Endometrial microvascular endothelial cells (primary cell): ENCODE data around the gene NDUFS7. TPM values are rescaled to one million over a fixed set of nuclear protein-coding genes. Genes with fewer than 3 reads are reported as not detected.

ENCODE experiments used
- in situ Hi-C: cut with HindIII; loops from 2 replicates; pipeline ENCODE4 v1.10.0; 2017; ENCODE audit warnings: low sequenced_read_pairs, low pct_unique_long_range_greater_than_20kb; ENCODE audit errors: inconsistent ontology term
- total RNA-seq: library from RNA; depleted of rRNA; stranded (reverse); fragments of >200 nt; gene quantifications from one replicate; pipeline ENCODE4 v1.2.3, GENCODE V29; 2015; ENCODE audit errors: inconsistent ontology term

Gene NDUFS7
- total RNA-seq = 113 TPM

DNA sequence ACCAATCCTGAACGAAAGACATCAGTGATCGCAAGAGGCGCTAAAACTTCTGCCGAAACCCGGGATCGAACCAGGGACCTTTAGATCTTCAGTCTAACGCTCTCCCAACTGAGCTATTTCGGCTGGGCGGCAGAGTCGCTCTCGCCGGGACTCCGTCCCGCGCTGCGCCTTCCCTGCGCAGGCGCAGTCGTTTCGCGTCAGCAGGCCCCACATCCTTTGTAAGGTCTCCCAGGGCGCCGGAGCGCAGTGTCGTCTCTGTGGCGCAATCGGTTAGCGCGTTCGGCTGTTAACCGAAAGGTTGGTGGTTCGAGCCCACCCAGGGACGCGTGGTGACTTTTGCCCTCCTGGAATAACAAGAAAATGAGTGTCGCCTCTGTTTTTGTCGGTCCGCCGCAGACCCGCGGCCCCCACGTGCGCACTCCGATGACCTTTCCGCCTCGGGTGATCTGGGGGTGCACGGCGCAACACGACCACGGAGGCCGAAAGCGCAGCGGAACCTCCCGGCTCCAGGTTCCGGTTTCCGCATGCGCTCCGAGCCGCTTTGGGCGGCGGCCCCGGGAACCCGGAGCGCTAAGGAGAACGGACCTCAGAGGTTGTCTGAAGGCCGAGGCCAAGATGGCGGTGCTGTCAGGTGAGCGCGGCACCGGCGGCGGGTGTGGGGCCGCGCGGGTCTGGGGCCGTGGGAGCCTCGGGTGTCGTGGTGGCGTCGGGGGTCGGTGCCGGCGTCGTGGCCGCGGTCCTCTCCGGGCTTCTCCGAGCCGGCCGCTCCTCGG lies at the start of gene NDUFS7:
NDUFS7 (plus strand) TSS at position 596 of the 773 bp plus-strand sequence; CDS start at position 616, 20 bp downstream.
- in situ Hi-C loops = no loop called here

DNA sequence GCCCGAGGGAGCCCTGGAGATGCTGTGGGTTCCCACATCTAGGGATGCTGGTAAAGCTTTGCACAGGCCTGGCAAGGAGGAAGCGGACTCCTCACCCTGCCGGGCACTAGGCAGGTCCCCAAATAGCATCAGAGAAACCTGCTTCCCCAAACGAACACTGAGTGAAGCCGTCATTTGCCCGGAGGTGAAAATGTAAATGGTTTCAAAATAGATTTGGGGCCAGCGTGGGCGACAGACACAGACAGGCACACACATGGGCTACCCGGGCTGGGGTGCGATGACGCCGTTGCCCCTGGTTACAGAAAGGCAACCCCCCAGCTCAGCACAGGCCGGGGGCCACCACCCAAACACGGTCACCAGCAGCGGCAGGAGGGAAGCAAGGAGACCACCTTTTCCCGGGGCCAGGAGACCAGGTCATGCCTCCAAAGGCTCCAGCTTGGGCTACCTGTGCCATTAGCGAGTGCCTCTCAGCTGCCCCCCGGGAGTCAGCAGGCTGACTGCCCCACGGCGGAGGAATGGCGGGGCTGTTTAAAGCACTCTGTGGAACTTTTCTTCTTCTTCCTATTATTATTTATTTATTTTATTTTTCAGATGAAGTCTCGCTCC lies 47.5 kb upstream of the NDUFS7 start:
- in situ Hi-C loops = no loop called here

DNA sequence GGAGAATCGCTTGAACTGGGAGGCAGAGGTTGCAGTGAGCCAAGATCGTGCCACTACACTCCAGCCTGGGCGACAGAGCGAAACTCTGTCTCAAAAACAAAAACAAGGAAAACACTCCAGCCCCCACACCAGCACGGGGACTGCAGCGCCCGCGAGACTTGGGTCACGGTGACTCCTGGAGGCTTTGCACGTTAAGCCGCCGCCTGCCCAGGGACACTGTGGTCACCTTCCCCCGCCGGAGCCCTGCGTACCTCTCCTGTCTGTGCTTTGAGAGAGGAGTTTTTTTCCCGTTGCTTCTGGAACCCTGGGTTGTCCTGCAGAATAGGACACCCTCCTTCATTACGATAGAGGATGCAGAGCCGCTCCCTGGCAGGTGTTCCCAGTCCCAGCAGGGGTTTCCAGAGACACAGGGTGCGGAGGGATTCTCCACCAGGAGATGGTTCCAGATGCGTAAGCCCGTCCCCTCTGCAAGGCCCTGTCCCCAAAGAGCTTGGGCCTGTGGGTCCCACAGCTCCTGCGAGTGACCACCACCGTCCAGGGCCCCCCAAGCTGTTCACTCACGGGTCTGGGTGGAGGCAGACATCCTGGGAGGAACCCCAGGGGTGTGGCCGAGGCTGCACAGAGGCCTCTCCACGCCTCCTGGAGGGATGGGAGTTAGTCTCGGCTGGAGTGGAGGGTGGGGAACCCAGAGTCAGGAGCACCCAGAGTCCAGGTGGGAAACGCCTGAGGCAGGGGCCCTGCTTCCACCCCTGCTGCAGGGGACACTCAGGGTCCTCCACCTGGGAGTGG lies 42.8 kb upstream of the NDUFS7 start:
- in situ Hi-C loops = no loop called here

DNA sequence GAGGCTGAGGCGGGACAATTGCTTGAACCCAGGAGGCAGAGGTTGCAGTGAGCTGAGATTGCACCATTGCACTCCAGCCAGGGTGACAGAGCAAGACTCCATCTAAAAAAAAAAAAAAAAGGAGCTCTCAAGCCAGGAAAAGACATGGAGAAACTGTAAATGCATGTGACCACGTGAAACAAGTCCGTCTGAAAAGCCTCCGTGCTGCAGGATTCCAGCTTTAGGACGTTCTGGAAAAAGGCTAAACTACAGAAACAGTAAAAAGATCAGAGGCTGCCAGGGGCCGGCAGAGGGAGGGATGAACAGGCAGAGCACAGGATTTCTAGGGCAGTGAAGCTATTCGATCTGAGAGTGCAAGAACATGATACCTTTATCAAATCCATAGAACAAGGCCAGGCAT lies 40.7 kb upstream of the NDUFS7 start:
- in situ Hi-C loops = no loop called here

DNA sequence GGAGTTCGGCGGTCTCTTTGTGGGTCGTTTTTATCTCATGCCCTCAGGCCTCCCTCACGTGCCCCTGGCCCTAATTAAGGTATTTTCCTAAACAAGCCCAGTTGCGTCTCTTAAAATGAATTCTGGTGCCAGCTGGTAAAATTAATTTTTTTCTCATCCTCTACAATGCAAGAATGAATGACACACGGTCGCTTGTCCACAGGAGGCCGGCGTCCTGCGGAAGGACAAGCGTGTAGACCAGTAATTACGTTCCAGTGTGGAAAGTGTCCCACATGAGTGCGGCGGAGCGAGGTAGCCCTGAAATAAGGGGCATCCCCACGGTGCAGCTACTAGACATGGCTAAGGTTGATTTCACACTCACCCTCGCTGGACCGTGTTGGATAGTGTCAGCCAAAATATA lies 34.5 kb upstream of the NDUFS7 start:
- in situ Hi-C loops = no loop called here

DNA sequence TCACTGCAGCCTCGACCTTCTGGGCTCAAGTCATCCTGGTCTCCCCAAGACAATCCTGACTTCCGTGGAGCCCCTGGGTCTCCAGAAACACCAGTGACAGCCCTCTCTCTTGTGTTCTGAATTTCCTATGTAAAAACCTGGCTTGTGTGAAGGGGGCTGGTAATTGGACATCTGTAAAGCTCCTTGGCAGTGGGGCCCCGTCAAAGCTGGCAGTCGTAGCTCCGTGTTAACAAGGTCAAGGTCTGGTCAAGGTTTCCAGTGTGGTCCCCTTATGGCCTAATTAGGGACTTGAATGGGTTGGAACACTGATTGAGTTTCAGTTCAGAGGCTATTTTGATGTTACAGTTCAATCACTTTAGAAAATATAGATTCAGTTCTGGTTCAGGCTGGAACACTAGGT lies 32.8 kb upstream of the NDUFS7 start:
- in situ Hi-C loops = no loop called here

DNA sequence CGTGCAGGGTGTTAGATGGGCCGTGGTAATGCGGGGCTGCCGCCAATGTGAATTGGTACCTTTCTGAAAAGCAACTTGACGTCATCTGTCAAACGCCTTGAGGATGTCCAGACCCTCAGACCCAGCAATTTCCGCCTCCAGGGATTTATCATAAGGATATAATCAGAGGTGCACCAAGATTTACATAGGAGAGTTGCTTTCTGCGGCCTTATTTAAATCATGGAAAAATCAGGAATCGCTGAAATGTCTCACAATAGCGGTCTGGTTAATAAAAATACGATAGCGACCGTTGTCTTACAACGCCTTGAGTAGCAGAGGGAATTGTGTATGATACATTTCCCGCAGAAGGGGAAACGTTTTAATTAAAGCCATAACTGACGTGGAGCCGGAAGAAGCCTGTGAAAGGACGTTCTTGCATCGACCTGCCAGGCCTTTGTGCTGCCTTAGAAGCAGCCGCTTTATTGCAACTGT lies 32.3 kb upstream of the NDUFS7 start:
- in situ Hi-C loops = no loop called here

DNA sequence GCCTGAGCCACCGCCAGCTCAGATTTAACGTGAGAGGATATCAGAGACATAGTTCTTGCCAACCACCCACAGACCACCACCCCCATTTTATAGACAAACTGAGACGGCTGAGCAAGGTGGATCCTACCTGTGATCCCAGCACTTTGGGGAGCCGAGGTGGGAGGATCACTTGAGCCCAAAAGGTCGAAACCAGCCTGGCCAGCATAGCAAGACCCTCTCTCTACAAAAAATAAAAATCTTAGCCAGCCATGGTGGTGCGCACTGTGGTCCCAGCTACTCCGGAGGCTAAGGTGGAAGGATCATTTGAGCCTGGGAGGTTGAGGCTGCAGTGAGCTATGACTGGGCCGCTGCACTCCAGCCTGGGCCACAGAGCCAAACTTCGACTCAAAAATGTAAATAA lies 30.6 kb upstream of the NDUFS7 start:
- in situ Hi-C loops = no loop called here

DNA sequence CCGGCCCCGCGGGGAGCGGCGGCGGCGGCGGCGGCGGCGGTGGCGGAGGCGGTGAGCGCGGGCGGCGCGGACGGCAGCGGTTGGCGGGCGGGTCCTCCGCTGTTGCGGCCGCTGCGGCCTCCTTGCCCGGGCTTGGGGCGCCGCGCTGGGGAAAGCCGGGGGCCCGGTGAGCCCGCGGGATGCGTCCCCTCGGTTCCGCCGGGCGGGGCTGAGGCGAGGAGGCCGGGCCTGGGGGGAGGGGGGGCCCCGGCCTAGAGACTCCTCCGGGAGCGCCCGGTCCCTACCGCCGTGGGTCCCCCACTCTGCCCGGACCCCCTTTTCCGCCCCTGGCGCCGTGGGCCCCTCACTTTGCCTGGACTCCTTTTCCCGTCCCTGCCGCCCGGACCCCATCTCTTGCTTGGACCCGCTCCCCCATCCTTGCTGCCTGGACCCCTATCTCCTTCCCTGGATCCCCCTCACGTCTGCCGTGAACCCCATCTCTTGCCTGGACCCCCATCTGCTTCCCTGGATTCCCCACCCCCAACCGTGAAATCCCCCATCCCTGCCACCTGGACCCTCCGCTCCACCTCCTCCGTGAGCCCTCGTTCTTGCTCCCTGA lies 28.6 kb upstream of the NDUFS7 start:
- in situ Hi-C loops = no loop called here

DNA sequence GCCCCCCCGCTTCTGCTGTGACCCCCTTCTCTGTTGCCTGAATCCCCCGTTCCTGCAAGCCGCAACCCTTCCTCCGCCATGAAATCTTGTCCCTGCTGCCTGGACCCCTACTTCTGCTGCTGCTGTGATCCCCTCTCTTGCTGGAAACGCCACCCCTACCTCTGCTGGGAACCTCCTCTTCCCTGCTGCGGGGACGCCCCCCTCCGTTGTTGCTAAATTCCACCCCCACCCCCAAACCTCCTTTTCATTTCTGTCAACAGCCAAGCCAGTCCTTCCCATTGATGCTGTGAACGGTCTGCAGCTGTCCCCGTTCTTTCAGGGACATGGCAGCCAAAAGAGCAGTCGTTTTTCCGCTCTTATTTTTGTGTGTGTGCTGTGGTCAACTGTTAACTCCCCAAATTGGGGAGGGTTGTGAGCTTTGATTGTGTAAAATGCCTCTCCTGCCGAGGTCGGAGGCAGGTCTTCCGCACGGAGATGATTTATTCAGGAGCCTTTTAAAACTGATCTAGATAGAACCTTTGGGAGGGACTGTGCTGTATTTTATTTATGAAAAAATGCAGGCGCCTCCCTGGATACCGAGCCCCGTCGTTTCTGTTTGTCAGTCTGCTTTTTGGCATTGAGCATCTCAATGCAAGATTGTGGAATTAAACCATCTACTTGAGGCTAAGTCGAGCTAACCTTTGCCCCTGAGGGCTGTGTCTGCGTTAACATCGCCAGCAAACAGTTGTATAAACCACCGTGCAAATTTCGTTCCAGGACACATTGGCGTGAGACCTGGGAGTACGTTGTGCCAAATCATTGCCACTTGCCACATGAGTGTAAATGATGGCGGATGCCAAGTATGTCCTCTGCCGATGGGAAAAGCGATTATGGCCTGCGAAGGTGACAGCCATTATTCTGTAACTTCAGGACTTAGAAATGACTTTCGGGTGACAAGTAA lies 27.9 kb upstream of the NDUFS7 start:
- in situ Hi-C loops = no loop called here

DNA sequence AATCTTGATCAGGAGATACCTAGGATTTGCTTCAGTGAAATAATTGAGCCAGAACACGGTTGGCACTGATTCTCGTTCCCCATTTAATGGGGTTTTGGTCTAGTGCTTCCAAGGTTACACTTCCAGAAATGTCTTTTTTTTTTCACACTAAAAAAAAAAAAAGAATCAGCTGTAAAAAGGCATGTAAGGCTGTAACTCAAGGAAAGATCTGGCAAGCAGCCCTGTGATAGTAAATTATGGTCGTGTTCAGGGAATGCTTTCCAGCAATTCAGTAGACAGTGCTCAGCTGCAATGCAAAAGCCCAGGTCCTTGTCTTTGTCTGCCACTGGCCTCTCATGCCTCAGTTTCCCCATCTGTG lies 27.2 kb upstream of the NDUFS7 start:
- in situ Hi-C loops = no loop called here

DNA sequence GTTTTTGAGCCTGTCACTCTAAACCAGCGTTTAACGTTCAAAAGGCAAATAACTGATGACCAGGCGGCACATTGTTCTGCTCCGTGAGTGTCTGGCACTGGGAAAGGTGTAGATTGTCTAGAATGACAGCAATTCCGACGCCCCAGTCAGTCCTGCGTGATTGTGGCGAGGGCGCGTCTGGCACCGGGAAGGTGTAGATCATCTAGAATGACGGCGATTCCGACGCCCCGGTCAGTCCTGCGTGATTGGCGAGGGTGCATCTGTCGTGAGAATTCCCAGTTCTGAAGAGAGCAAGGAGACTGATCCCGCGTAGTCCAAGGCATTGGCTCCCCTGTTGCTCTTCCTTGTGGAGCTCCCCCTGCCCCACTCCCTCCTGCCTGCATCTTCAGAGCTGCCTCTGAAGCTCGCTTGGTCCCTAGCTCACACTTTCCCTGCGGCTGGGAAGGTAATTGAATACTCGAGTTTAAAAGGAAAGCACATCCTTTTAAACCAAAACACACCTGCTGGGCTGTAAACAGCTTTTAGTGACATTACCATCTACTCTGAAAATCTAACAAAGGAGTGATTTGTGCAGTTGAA lies 26.1 kb upstream of the NDUFS7 start:
- in situ Hi-C loops = no loop called here

DNA sequence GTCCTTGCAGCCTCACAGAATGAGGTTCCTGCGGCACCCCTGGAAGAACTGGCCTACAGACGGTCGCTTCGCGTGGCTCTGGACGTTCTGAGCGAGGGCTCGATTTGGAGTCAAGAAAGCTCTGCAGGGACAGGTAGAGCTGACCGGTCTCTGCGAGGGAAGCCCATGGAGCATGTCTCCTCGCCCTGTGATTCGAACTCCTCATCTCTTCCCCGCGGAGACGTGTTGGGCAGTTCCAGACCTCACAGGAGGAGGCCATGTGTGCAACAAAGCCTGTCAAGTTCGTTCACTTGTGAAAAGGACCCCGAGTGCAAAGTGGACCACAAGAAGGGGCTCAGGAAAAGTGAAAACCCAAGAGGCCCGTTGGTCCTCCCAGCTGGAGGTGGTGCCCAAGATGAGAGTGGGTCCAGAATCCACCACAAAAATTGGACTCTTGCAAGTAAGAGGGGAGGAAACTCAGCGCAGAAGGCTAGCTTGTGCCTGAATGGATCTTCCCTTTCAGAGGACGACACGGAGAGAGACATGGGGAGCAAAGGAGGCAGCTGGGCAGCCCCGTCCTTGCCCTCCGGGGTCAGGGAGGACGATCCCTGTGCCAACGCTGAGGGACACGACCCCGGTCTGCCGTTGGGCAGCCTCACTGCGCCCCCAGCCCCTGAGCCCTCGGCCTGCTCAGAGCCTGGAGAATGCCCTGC lies 23.4 kb upstream of the NDUFS7 start:
- in situ Hi-C loops = no loop called here

DNA sequence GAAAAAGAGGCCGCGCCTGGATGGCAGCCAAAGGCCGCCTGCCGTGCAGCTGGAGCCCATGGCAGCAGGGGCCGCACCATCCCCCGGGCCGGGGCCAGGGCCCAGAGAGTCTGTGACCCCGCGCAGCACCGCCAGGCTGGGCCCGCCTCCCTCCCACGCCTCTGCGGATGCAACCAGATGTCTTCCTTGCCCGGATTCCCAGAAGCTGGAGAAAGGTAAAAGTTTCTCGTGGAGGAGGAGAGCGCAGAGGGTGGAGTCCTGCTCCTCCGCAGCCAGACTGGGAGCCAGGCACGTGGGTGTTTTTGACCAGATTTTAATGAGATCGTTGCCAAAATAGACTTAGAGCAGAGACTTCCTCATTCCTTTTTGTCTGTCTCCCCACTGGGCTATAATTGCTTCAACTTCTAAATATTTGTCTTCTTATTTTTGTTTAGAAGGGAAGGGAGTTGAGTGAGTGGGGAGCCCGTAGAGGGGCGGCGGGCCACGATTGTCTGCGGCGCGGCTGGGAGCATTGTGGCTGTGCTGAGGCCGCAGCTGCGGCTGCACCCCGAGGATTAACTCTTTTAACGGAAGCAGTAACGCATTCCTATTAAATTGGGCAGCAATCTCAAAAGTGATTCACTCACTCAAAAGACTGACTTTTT lies 22.8 kb upstream of the NDUFS7 start:
- in situ Hi-C loops = no loop called here

DNA sequence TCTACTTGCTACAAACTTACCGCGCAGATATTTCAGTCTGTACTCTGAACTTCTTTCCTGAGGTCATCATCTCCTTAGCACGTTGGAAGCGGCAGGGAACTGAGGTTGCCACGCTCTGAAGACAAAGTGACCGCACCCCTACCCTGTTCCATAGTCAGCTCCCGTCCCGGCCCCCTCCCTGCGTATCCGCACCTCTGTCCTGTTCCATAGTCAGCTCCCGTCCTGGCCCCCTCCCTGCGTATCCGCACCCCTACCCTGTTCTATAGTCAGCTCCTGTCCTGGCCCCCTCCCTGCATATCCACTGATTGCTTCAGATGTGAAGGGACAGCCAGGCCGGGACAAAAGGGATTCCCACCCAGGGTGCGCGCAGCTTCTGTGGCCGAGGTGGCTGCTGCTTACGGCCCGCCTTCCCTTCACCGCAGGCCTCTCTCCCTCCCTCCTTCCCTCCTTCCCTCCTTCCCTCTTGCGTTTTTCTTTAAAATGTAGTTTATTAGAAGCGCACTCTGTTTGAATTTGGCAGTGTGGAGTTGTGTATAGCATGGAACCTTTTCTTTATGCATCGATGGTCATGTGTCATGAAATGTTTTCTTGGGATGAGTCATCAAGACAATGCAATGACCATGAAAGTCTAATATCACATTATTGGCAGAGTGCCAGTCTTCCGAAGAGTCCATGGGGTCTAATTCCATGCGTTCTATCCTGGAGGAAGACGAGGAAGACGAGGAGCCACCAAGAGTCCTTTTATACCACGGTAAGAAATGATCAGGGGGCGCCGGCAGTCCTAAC lies 21.9 kb upstream of the NDUFS7 start:
- in situ Hi-C loops = no loop called here
